AG04450 (cell line): ENCODE data around the gene ATP13A3. TPM values are rescaled to one million over a fixed set of nuclear protein-coding genes. Genes with fewer than 3 reads are reported as not detected.

Source experiments
- CTCF ChIA-PET: fragments of 300-600, 350-600 bp; formaldehyde crosslinking; extraction: SDS; loops from one replicate; lab custom pipeline; 2022; ENCODE audit warnings: antibody characterized with exemption, inconsistent platforms; lab: Charles Lee
- POLR2A ChIA-PET: fragments of 350-600 bp; formaldehyde crosslinking; extraction: SDS; loops from one replicate; lab custom pipeline; 2021; ENCODE audit warnings: antibody characterized with exemption, inconsistent platforms; lab: Yijun Ruan, JAX
- DNase-seq: peaks from one replicate; pipeline ENCODE4 v3.0.0-alpha.2; 2011; ENCODE audit warnings: low read depth, low spot score
- H3K27ac ChIP-seq: one replicate; pipeline ENCODE4 v1.5.1; 2012; ENCODE audit warnings: low read depth, low read length, control low read depth
- H3K27me3 ChIP-seq: one replicate; pipeline ENCODE4 v1.6.0; 2012; ENCODE audit warnings: low read length; ENCODE audit not compliant: control insufficient read depth, insufficient read depth
- H3K4me3 ChIP-seq: 2 replicates; pipeline ENCODE4 v1.5.1; 2011; ENCODE audit warnings: mild to moderate bottlenecking, low read depth, low read length, control low read depth
- H3K9me3 ChIP-seq: 2 replicates; pipeline ENCODE4 v1.5.1; 2012; ENCODE audit warnings: low read length; ENCODE audit not compliant: control insufficient read depth, insufficient read depth
- polyA plus RNA-seq: library from polyadenylated mRNA; depleted of rRNA; stranded (reverse); fragments of >200 nt; gene quantifications from 2 replicates; pipeline ENCODE4 v1.2.3, GENCODE V29; 2011
- TF ChIP-seq, protein P1 (sequence below): IDR thresholded peaks from 2 replicates; pipeline ENCODE4 v1.5.1; 2011; ENCODE audit warnings: low read depth, low read length, control low read depth, inconsistent platforms

The ATP13A3 gene
- polyA plus RNA-seq, 1 experiment = 132 TPM

DNA sequence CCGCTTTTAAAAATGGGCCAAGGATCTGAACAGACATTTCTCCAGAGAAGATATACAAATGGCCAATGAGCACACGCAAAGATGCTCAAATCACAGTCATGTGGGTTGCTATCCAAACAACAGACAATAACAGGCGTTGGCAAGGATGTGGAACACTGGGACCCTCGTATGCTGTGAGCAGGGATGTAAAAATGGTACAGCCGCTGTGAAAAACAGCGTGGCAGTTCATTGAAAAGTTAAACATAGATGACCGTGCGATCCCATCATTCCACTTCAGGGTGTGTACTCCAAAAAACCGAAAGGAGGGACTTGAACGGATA, 110.6 kb downstream of the ATP13A3 start:
- no peak overlapping the region for H3K4me3 ChIP-seq
- no peak overlapping the region for H3K27ac ChIP-seq
- DNase-seq = no peak
- TF ChIP-seq, protein P1, sequence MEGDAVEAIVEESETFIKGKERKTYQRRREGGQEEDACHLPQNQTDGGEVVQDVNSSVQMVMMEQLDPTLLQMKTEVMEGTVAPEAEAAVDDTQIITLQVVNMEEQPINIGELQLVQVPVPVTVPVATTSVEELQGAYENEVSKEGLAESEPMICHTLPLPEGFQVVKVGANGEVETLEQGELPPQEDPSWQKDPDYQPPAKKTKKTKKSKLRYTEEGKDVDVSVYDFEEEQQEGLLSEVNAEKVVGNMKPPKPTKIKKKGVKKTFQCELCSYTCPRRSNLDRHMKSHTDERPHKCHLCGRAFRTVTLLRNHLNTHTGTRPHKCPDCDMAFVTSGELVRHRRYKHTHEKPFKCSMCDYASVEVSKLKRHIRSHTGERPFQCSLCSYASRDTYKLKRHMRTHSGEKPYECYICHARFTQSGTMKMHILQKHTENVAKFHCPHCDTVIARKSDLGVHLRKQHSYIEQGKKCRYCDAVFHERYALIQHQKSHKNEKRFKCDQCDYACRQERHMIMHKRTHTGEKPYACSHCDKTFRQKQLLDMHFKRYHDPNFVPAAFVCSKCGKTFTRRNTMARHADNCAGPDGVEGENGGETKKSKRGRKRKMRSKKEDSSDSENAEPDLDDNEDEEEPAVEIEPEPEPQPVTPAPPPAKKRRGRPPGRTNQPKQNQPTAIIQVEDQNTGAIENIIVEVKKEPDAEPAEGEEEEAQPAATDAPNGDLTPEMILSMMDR = no peak
- no peaks in the 10 kb centered on the region for H3K9me3 ChIP-seq
- ChIA-PET POLR2A (no interaction called here), CTCF (interaction anchor here (2.0 kb wide), 1 partner anchor 32 kb away, joined by 9 read pairs; no protein-coding TSS in a partner anchor)
- H3K27me3 ChIP-seq = peaks cover 11% of the 10 kb centered on the region

DNA sequence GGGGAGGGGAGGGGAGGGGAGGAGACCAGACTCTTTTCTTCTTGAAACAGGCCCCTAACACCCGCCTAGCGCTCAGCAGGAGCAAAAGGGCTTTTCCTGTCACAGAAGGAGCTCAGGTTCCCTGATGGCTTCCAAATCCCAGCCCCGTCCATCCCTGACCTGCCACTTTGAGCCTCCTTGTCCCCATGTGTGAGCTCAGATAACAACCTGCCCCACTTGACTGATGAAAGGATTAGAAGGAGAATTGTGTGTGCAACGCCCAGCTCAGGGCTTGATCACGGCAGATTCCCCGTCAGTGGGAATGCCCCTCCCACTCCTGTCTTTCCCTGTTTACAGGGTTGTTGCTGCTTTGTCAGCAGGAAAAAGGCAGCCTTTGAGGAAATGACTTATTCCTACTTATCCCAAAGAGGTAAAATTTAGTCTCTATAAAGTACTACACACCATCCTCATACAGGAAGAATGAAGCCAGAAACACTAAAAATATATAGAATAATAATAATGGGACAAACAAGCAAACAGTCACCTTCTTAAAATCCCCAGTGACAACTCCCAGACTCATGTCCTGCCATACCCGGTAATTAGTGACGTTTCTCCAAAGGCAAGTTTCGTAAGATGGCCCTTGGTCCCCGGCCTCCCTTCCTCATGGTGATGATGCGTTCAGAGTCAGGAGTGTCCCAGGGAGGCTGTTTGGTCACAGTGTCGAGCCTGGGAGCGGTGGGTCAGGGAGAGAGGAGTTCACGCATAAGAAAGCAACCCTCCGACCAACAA, 111.1 kb downstream of the ATP13A3 start:
- H3K4me3 ChIP-seq = no peak overlapping the region
- no peak for DNase-seq
- ChIA-PET POLR2A (no interaction called here), CTCF (interaction anchor here (0.9 kb wide), 1 partner anchor 32 kb away, joined by 4 read pairs; no protein-coding TSS in a partner anchor)
- no peak overlapping the region for H3K27ac ChIP-seq
- no peaks in the 10 kb centered on the region for H3K9me3 ChIP-seq
- TF ChIP-seq, protein P1 = no peak
- peaks cover 11% of the 10 kb centered on the region for H3K27me3 ChIP-seq

DNA sequence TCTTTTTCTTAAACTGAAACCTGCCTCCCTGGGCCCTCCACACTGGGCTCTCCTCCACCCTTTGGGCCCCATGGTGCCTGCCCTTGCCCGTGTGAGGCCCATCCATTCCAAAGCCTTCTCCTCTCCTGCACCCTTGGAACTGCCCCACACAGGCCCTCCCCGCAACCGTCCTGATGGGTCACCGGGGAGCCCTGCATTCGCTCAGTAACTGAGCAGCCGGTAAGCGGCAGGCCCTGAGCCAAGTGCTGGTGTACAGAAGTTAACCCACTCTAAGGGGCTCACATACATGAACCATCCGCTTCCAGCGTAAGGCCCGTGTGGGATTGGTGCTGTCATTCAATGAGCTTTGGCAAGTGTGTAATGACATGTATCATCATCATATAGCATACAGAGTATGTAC, 111.9 kb downstream of the ATP13A3 start:
- CTCF ChIA-PET = interaction anchor here (0.9 kb wide), 1 partner anchor 31 kb away, joined by 4 read pairs; no protein-coding TSS in a partner anchor
- no peak overlapping the region for H3K27ac ChIP-seq
- TF ChIP-seq, protein P1 = no peak
- no peak for DNase-seq
- POLR2A ChIA-PET = interaction anchor here (0.6 kb wide), 1 partner anchor 209 kb away, joined by 3 read pairs; no protein-coding TSS in a partner anchor
- no peaks in the 10 kb centered on the region for H3K9me3 ChIP-seq
- no peak overlapping the region for H3K4me3 ChIP-seq
- peaks cover 6% of the 10 kb centered on the region for H3K27me3 ChIP-seq

DNA sequence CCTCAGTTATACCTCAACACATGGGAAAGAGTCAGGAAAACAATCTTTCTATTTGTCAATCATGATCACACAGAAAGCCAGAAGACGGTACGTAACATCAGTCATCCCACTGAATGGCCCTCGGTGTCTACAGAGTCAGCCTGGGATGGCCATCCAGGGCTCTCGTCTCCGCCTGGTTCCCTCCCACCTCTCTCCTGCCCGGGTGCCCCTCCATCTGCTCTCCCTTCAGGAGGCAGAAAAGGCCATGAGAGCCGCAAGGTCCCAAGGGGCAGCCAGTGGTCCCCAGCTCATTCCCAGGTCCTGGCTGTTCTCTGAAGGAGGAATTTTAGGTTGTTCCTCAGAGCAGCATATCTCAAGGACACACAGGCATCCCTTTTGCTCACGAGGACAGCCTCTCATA, 112.9 kb downstream of the ATP13A3 start:
- CTCF ChIA-PET = no interaction called here
- Histone ChIP-seq H3K27me3 (peaks cover 2% of the 10 kb centered on the region), H3K27ac (no peak overlapping the region), H3K9me3 (no peaks in the 10 kb centered on the region), H3K4me3 (no peak overlapping the region)
- TF ChIP-seq, protein P1 = no peak
- POLR2A ChIA-PET = no interaction called here
- DNase-seq = no peak

DNA sequence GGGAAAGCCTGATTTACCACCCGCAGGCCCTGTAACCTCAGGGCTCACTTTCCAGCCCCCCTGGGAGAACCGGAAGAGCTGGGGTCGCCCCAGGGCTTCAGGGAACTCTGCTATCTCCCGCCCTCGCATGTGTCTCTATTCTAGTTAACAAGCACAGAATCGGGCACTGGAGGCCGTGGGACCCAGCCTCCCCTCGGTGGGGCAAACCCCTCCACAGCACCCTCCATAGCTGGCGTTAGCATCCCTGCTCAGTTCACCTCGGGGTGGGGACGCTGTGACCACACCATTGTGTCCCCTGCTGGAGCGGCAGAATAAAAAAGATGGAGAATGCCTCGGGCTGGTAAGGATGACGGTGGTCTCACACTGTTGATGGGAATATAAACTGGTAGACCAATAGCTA, 113.8 kb downstream of the ATP13A3 start:
- Histone ChIP-seq H3K27ac (no peak overlapping the region), H3K4me3 (no peak overlapping the region), H3K9me3 (no peaks in the 10 kb centered on the region), H3K27me3 (no peaks in the 10 kb centered on the region)
- DNase-seq = no peak
- CTCF ChIA-PET = no interaction called here
- TF ChIP-seq, protein P1 = no peak
- POLR2A ChIA-PET = no interaction called here
